ENCODE measurements around the gene ERVFRD-1. TPM values are rescaled to one million over a fixed set of nuclear protein-coding genes. Genes with fewer than 3 reads are reported as not detected.
"Not testable (repeated sequence)": the region's sequence is repeated elsewhere in the genome, so short reads cannot be mapped to it uniquely, and the experiment has no call there.

The ERVFRD-1 gene
- total and polyA plus RNA-seq, 12 donors: 0.01 to 0.23 (median 0.09) TPM; not detected in 8

DNA sequence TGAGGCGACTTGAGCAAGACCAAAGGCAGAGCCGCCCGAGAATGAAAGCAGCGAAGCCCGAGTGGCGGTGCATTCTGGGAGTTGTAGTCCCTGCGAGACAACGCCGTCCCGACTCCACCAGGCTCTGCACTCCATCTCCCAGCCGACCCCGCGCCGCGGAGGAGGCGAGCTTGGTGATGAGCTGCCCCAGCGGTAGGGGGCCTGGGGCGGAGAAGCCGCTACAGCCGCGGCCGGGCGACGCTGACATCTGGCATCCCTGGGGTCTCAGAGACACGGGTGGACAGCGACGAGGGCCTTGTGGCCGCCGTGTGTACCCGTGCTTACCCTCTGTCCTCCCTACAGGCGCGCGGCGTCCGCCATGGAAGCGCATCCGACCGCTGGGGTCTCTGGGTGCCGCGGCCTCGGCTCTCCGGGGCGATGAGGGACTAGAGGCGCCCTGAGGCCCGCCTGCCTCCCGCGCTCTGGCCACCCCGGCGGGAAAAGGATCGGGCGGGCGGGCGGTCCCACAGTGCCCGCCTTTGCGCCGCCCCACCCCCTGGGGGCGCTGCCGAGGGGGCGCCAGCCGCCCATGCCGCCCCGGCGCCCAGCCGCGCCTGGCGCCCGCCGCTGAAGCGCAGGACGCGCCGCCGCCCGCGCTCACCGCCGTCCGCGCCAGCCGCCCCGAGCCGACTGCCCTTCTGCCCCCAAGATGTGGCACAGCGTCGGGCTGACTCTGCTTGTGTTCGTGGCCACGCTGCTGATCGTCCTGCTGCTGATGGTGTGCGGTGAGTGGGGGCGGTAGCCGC lies 17.7 kb downstream of the ERVFRD-1 start, which contains the start of gene SMIM13:
Gene SMIM13, plus strand, starts transcription at position 209 of the 785 bp plus-strand sequence. Its CDS starts 480 bp downstream, at position 689.
- DNase-seq: peak; percentile 97 to 98
- intact Hi-C loops (cut with DNase I): no loop called here
- Histone ChIP-seq H3K9me3 (no peaks in the 10 kb centered on the region), H3K27me3 (no peaks in the 10 kb centered on the region), H3K4me1 (peaks cover 0 to 29% (median 20%) of the 10 kb centered on the region in 9 donors), H3K36me3 (no peaks in the 10 kb centered on the region), H3K4me3 (peak within 1 kb of the TSS; percentile 71 to 99 (median 93)), H3K27ac (peak within 1 kb of the TSS; percentile 93 to 100 (median 98))
- 0% methylated on average over 88 to 90 of the region's 90 CpGs for WGBS, 2 donors
- ATAC-seq: peak; percentile 98 to 99 (median 99)
- peak in 7 of 9 donors; percentile 36 to 70 (median 66) for TF ChIP-seq CTCF (IDR thresholded peaks at IDR 0.05)

- DNase-seq (no peak), ATAC-seq (peak in 4 of 8 donors; percentile 9 to 27 (median 20))
- Histone ChIP-seq H3K36me3 (no peaks in the 10 kb centered on the region), H3K27ac (peak overlapping the region; percentile 59 to 100 (median 98)), H3K9me3 (no peaks in the 10 kb centered on the region), H3K4me3 (peak overlapping the region; percentile 71 to 99 (median 93)), H3K27me3 (no peaks in the 10 kb centered on the region), H3K4me1 (peaks cover 0 to 29% (median 20%) of the 10 kb centered on the region in 9 donors)
- intact Hi-C loops (cut with DNase I): no loop called here
- no peak for TF ChIP-seq CTCF (IDR thresholded peaks at IDR 0.05)
- WGBS, 2 donors: 0% methylated on average over 17 of the region's 17 CpGs
Measured at GRCh38 chr6:11093376-11093625, 18.2 kb downstream of the ERVFRD-1 start.

DNA sequence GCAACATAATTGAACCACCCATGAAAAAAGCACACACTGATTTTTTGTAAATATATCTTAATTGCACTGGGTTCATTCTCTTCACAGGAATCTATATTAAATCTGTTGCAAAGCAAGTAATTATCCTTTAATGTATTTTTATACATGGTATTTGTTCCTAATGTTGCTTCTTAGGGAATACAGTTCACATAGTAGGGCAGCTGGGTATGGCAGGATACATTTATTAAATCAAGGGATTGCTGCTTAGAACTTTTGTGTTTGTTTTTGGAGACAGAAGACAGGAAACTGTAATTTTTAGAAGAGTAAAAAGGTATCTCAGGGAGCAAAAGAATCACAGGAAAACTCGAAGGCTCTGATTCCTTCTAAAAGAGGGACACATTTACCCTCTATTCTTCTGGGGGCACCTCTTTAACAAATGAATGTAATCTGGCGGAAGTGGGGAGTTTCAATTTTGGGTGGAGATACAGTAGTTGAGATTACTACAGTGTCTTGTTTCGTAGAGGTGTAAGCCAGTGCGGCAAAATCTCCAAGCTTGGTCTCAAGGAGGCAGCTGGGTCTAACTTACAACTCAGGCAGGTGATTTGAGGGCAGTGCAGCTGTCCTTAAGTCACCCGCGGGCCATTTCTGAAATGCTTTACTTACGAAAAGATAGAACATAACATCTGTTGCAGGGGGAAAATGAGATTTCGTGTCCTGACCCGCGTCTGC lies 18.7 kb downstream of the ERVFRD-1 start:
- no peak for DNase-seq
- ATAC-seq: peak in 6 of 8 donors; percentile 1 to 43 (median 22)
- peak overlapping the region; percentile 71 to 99 (median 93) for H3K4me3 ChIP-seq
- no peak for TF ChIP-seq CTCF (IDR thresholded peaks at IDR 0.05)
- H3K27me3 ChIP-seq: no peaks in the 10 kb centered on the region
- peaks cover 0 to 29% (median 20%) of the 10 kb centered on the region in 9 donors for H3K4me1 ChIP-seq
- H3K9me3 ChIP-seq: no peaks in the 10 kb centered on the region
- intact Hi-C loops (cut with DNase I): no loop called here
- H3K36me3 ChIP-seq: no peaks in the 10 kb centered on the region
- WGBS, 2 donors: 5 to 7% methylated on average over 10 of the region's 10 CpGs
- H3K27ac ChIP-seq: peak overlapping the region; percentile 59 to 100 (median 98)

DNA sequence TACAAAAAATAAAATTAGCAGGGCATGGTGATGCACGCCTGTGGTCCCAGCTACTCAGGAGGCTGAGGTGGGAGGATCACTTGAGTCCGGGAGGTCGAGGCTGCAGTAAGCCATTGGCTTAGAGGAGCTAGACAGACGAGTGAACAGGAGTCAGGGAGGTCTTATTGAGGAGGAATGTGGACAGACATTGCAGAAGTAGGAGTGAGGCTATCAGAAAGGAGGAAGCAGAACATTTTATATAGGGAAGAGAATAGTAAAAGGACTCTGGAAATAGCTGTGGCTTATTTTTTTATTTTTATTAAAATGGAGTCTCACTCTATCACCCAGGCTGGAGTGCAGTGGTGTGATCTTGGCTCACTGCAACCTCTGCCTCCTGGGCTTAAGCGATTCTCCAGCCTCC lies 20.4 kb downstream of the ERVFRD-1 start:
- H3K27ac ChIP-seq; DNase-seq; intact Hi-C loops (cut with DNase I); ATAC-seq; H3K36me3 ChIP-seq; H3K4me3 ChIP-seq; H3K9me3 ChIP-seq; H3K27me3 ChIP-seq: not testable (repeated sequence)
- H3K4me1 ChIP-seq: peaks cover 0 to 24% (median 20%) of the 10 kb centered on the region in 9 donors
- 92 to 93% methylated on average over 5 of the region's 5 CpGs for WGBS, 2 donors
